GM23248 (cell line): ENCODE results near the gene STAT4. TPM values are rescaled to one million over a fixed set of nuclear protein-coding genes. Genes with fewer than 3 reads are reported as not detected.

Source experiments
- DNase-seq: peaks from one replicate; pipeline ENCODE4 v3.0.0-alpha.2; 2015
- H2AFZ ChIP-seq: fragments of 200-600 bp; sonication (generic); 2 replicates; pipeline ENCODE4 v1.6.1; 2016; ENCODE audit warnings: antibody characterized with exemption
- H3F3A ChIP-seq: fragments of 200-600 bp; sonication (generic); 2 replicates; pipeline ENCODE4 v1.6.1; 2016; ENCODE audit warnings: mild to moderate bottlenecking, antibody characterized with exemption, mixed run types; ENCODE audit not compliant: insufficient read depth
- H3K27ac ChIP-seq: fragments of 200-600 bp; sonication (generic); 2 replicates; pipeline ENCODE4 v1.5.1; 2016; ENCODE audit warnings: mild to moderate bottlenecking
- H3K27me3 ChIP-seq: fragments of 200-600 bp; sonication (generic); replicated peaks from 2 replicates; pipeline ENCODE4 v1.6.1; 2016; ENCODE audit warnings: mild to moderate bottlenecking; ENCODE audit not compliant: insufficient read depth
- H3K36me3 ChIP-seq: fragments of 200-600 bp; sonication (generic); 2 replicates; pipeline ENCODE4 v1.6.1; 2016; ENCODE audit warnings: low read depth, mild to moderate bottlenecking
- H3K4me1 ChIP-seq: fragments of 200-600 bp; sonication (generic); 2 replicates; pipeline ENCODE4 v1.6.1; 2016; ENCODE audit warnings: mild to moderate bottlenecking; ENCODE audit not compliant: insufficient read depth
- H3K4me2 ChIP-seq: fragments of 200-600 bp; sonication (generic); one replicate; pipeline ENCODE4 v1.6.1; 2016; ENCODE audit warnings: mild to moderate bottlenecking; ENCODE audit not compliant: unreplicated experiment
- H3K4me3 ChIP-seq: fragments of 200-600 bp; sonication (generic); 2 replicates; pipeline ENCODE4 v1.5.1; 2016; ENCODE audit warnings: mild to moderate bottlenecking
- H3K79me2 ChIP-seq: fragments of 200-600 bp; sonication (generic); 2 replicates; pipeline ENCODE4 v1.6.1; 2016; ENCODE audit warnings: mild to moderate bottlenecking; ENCODE audit not compliant: insufficient read depth
- H3K9ac ChIP-seq: fragments of 200-600 bp; sonication (generic); 2 replicates; pipeline ENCODE4 v1.6.1; 2016; ENCODE audit warnings: mild to moderate bottlenecking
- H3K9me2 ChIP-seq: fragments of 200-600 bp; sonication (generic); 2 replicates; pipeline ENCODE4 v1.6.1; 2016; ENCODE audit warnings: mixed run types, mild to moderate bottlenecking, moderate library complexity; ENCODE audit not compliant: insufficient read depth
- H3K9me3 ChIP-seq: fragments of 200-600 bp; sonication (generic); one replicate; pipeline ENCODE4 v1.6.1; 2017; ENCODE audit warnings: low read depth
- H4K20me1 ChIP-seq: fragments of 200-600 bp; sonication (generic); 2 replicates; pipeline ENCODE4 v1.6.0; 2016; ENCODE audit not compliant: insufficient read depth
- EZH2 ChIP-seq: fragments of 200-600 bp; sonication (generic); IDR thresholded peaks from 2 replicates; pipeline ENCODE4 v1.6.1; 2018; ENCODE audit warnings: antibody characterized with exemption, mild to moderate bottlenecking; ENCODE audit not compliant: insufficient read depth, poor library complexity, severe bottlenecking
- EZH2phosphoT487 ChIP-seq: fragments of 200-600 bp; sonication (generic); IDR thresholded peaks from 2 replicates; pipeline ENCODE4 v1.6.1; 2018; ENCODE audit warnings: antibody characterized with exemption, moderate library complexity, mild to moderate bottlenecking, low read depth; ENCODE audit not compliant: insufficient read depth
- WGBS, 2 experiments: methylation state at CpG; one replicate each; pipeline ENCODE4 v1.1.6; 2015 to 2017; ENCODE audit warnings: low lambda C conversion rate in 2 of 2, low coverage in 1 of 2; ENCODE audit errors: missing lambda C conversion rate in 2 of 2; 5-methylcytosine and 5-hydroxymethylcytosine counted together
- in situ Hi-C: fragments of 300-500 bp; cut with MboI; formaldehyde crosslinking; loops from 2 replicates; pipeline ENCODE4 v1.15.0; 2020
- polyA plus RNA-seq: library from polyadenylated mRNA; unstranded; fragments of >200 nt; fragmentation: Nextera tagmentation; extraction: Ambion mirVana; gene quantifications from 2 replicates; pipeline ENCODE4 v1.2.1, GENCODE V29; 2016
- total RNA-seq: library from RNA; depleted of rRNA; stranded (reverse); fragments of >200 nt; shearing (Covaris generic); gene quantifications from 2 replicates; pipeline ENCODE4 v1.2.3, GENCODE V29; 2014

Gene STAT4
- total and polyA plus RNA-seq, 2 experiments from 2014 or later: 1.9 to 3.2 TPM

GRCh38 chr2:191170301-191170636 lies 19.5 kb upstream of the STAT4 start:
- in situ Hi-C loops: no loop called here
- no peaks in the 10 kb centered on the region for H4K20me1 ChIP-seq
- H2AFZ ChIP-seq: no peak overlapping the region
- WGBS, 2 experiments: 73 to 86% methylated on average over 1 of the region's 1 CpG
- DNase-seq: peak; percentile 29
- no peaks in the 10 kb centered on the region for H3K9me2 ChIP-seq
- H3K9ac ChIP-seq: no peak overlapping the region
- no peaks in the 10 kb centered on the region for H3K27me3 ChIP-seq
- TF ChIP-seq EZH2phosphoT487 (no peak), EZH2 (no peak)
- 0 out of 2 replicates have a peak overlapping the region, but pooled peaks have one; percentile 2 for H3K27ac ChIP-seq
- H3K79me2 ChIP-seq: no peaks in the 10 kb centered on the region
- peak overlapping the region; percentile 50 for H3K4me2 ChIP-seq
- peaks cover 83% of the 10 kb centered on the region for H3K4me1 ChIP-seq
- no peaks in the 10 kb centered on the region for H3K9me3 ChIP-seq
- H3F3A ChIP-seq: peaks cover 75% of the 10 kb centered on the region
- no peaks in the 10 kb centered on the region for H3K36me3 ChIP-seq
- H3K4me3 ChIP-seq: no peak overlapping the region

GRCh38 chr2:191169456-191170300 lies 18.9 kb upstream of the STAT4 start:
- TF ChIP-seq EZH2 (no peak), EZH2phosphoT487 (no peak)
- Histone ChIP-seq H3K27ac (0 out of 2 replicates have a peak overlapping the region, but pooled peaks have one; percentile 2), H3K36me3 (no peaks in the 10 kb centered on the region), H3K4me2 (peak overlapping the region; percentile 50), H3K9me3 (no peaks in the 10 kb centered on the region), H3K9ac (no peak overlapping the region), H3K9me2 (no peaks in the 10 kb centered on the region), H3K4me3 (no peak overlapping the region), H3K79me2 (no peaks in the 10 kb centered on the region), H3F3A (peaks cover 75% of the 10 kb centered on the region), H2AFZ (no peak overlapping the region), H3K4me1 (peaks cover 84% of the 10 kb centered on the region), H4K20me1 (no peaks in the 10 kb centered on the region), H3K27me3 (no peaks in the 10 kb centered on the region)
- in situ Hi-C loops: loop anchor here (10.0 kb wide), 1 partner anchor 335 kb away; no protein-coding TSS in a partner anchor
- 90 to 94% methylated on average over 5 of the region's 5 CpGs for WGBS, 2 experiments
- DNase-seq: peak; percentile 43

GRCh38 chr2:191167766-191168165 lies 17.0 kb upstream of the STAT4 start:
- Histone ChIP-seq H3K79me2 (no peaks in the 10 kb centered on the region), H3K9ac (no peak overlapping the region), H3K4me1 (peaks cover 73% of the 10 kb centered on the region), H3K9me2 (no peaks in the 10 kb centered on the region), H4K20me1 (no peaks in the 10 kb centered on the region), H3K4me2 (peak overlapping the region; percentile 24), H2AFZ (no peak overlapping the region), H3K27me3 (no peaks in the 10 kb centered on the region), H3F3A (peaks cover 64% of the 10 kb centered on the region), H3K9me3 (no peaks in the 10 kb centered on the region), H3K4me3 (no peak overlapping the region), H3K36me3 (no peaks in the 10 kb centered on the region), H3K27ac (peak overlapping the region; percentile 34)
- WGBS, 2 experiments: 4 to 8% methylated on average over 2 of the region's 2 CpGs
- TF ChIP-seq EZH2phosphoT487 (no peak), EZH2 (no peak)
- in situ Hi-C loops: loop anchor here (10.0 kb wide), 1 partner anchor 337 kb away; no protein-coding TSS in a partner anchor
- peak; percentile 81 for DNase-seq

GRCh38 chr2:191166756-191167445 lies 16.1 kb upstream of the STAT4 start:
- no peaks in the 10 kb centered on the region for H3K9me3 ChIP-seq
- TF ChIP-seq EZH2phosphoT487 (no peak), EZH2 (no peak)
- peaks cover 58% of the 10 kb centered on the region for H3F3A ChIP-seq
- DNase-seq: peak; percentile 40
- in situ Hi-C loops: loop anchor here (10.0 kb wide), 1 partner anchor 338 kb away; no protein-coding TSS in a partner anchor
- H2AFZ ChIP-seq: no peak overlapping the region
- H3K79me2 ChIP-seq: no peaks in the 10 kb centered on the region
- H3K27ac ChIP-seq: peak overlapping the region; percentile 34
- H3K4me2 ChIP-seq: peak overlapping the region; percentile 23
- no peaks in the 10 kb centered on the region for H3K9me2 ChIP-seq
- peaks cover 66% of the 10 kb centered on the region for H3K4me1 ChIP-seq
- H3K4me3 ChIP-seq: no peak overlapping the region
- H3K27me3 ChIP-seq: no peaks in the 10 kb centered on the region
- no peaks in the 10 kb centered on the region for H4K20me1 ChIP-seq
- no peak overlapping the region for H3K9ac ChIP-seq
- H3K36me3 ChIP-seq: no peaks in the 10 kb centered on the region
- 71 to 76% methylated on average over 4 of the region's 4 CpGs for WGBS, 2 experiments
